Measurements from ENCODE around the gene CNN2. TPM values are rescaled to one million over a fixed set of nuclear protein-coding genes. Genes with fewer than 3 reads are reported as not detected.

CNN2 gene
- total RNA-seq, 4 donors from 2014 or later, result 60.7 to 88.2 (median 82.2) TPM

DNA sequence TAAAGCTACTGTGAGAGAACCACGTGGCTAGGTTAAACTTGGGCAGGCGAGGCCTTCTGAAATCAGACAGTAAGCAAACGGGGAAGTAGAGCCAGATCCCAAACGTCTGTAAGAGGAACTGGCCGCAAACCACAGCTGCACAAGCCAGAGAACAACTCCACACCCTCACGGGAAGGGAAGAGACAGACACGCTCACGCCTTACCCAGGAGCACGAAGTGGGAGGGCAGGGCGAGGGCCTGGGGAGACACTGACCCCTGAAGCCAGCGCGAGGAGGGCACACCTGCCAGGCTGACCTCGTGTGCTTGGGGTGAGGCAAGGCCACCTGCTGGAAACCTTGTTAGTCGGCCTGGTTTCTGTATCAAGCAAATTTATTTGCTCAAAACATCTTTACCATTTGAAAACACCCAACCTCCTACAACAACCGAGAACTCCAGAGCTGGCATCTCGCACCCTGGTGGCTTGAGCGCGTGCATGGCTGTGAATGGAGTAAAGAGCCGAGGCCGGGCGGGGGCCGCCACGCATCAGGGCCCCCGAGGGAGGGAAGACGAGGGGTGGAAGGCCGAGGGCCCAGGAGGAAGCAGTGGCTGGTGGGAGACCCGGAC is 61.5 kb downstream of the CNN2 start:
- no peaks in the 10 kb centered on the region for H3K4me1 ChIP-seq
- intact Hi-C loops (cut with DNase I), result no loop called here

DNA sequence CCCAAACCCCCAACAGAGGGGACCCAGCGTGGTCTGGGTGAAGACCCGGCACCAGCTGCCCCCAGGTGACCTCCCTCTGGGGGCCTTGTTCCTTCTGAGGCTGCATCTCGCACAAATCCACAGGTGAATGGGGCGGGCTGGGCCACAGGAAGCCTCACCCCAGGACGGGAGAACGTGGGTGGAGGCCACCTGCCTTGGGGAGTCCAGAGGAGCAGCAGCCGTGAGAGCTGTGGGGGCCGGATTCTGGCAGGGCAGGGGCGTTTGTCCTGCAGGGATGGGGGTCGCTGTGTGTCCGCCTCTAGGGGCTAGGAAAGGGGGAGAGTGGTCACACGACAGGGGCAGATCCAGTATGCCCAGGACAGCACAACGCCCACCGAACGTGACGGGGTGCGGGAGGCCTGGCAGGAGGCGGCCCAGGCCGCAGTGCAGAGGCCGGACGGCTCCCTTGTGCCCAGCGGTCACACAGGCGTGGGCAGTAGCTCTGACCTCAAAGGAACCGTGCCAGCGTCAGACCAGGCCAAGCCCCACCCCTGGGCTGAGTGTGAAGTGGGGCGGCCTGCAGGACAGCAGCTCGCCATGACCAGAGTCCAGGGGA is 62.1 kb downstream of the CNN2 start:
- WGBS, 2 donors, result 83 to 94% methylated on average over 20 to 24 of the region's 27 CpGs
- no peaks in the 10 kb centered on the region for H3K9me3 ChIP-seq
- no peak overlapping the region for H3K4me3 ChIP-seq (replicated peaks in 1 of 3)
- peaks cover 1 to 2% of the 10 kb centered on the region in 2 donors for H3K4me1 ChIP-seq
- DNase-seq, result no peak
- H3K27ac ChIP-seq, result no peak overlapping the region
- intact Hi-C loops (cut with DNase I), result no loop called here
- no peaks in the 10 kb centered on the region for H3K27me3 ChIP-seq
- no peak for TF ChIP-seq POLR2A (IDR thresholded peaks at IDR 0.05)
- TF ChIP-seq, protein P1, sequence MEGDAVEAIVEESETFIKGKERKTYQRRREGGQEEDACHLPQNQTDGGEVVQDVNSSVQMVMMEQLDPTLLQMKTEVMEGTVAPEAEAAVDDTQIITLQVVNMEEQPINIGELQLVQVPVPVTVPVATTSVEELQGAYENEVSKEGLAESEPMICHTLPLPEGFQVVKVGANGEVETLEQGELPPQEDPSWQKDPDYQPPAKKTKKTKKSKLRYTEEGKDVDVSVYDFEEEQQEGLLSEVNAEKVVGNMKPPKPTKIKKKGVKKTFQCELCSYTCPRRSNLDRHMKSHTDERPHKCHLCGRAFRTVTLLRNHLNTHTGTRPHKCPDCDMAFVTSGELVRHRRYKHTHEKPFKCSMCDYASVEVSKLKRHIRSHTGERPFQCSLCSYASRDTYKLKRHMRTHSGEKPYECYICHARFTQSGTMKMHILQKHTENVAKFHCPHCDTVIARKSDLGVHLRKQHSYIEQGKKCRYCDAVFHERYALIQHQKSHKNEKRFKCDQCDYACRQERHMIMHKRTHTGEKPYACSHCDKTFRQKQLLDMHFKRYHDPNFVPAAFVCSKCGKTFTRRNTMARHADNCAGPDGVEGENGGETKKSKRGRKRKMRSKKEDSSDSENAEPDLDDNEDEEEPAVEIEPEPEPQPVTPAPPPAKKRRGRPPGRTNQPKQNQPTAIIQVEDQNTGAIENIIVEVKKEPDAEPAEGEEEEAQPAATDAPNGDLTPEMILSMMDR (IDR thresholded peaks at IDR 0.05), result no peak
- H3K36me3 ChIP-seq, result peaks cover 33 to 35% of the 10 kb centered on the region in 2 donors

More for the DNA sequence above, 61.5 kb downstream of the CNN2 start:
- Histone ChIP-seq H3K36me3 (peaks cover 33 to 35% of the 10 kb centered on the region in 2 donors), H3K9me3 (no peaks in the 10 kb centered on the region), H3K4me3 (replicated peaks in 1 of 3) (no peak overlapping the region), H3K27me3 (no peaks in the 10 kb centered on the region), H3K27ac (no peak overlapping the region)
- TF ChIP-seq, protein P1 (IDR thresholded peaks at IDR 0.05), result no peak
- no peak for TF ChIP-seq POLR2A (IDR thresholded peaks at IDR 0.05)
- DNase-seq, result no peak
- WGBS, 2 donors, result 83 to 85% methylated on average over 23 to 26 of the region's 27 CpGs

Small RNAs within 50 kb of the gene (small RNA-seq; reads per million reads assigned to genes)
- gene RNU6-2, result not detected

Other genes starting within 250 kb of the CNN2 start
- gene PTBP1, start 229.2 kb upstream of the CNN2 start, total RNA-seq, result 100 to 1,000 TPM; 161 to 277 (median 199) TPM
- gene PLPPR3, start 204.7 kb upstream of the CNN2 start, total RNA-seq, result not detected
- not detected for gene AZU1, start 198.8 kb upstream of the CNN2 start, total RNA-seq
- not detected for gene PRTN3, start 185.6 kb upstream of the CNN2 start, total RNA-seq
- gene ELANE, start 174.3 kb upstream of the CNN2 start, total RNA-seq, result 1 to 10 TPM in 3 of 4 donors, not detected in 1; 1.9 to 2.1 (median 2.1) TPM
- 1,000 to 10,000 TPM in 1 of 4 donors, 100 to 1,000 TPM in 3; 339 to 1,037 (median 506) TPM for gene CFD, start 166.9 kb upstream of the CNN2 start, total RNA-seq
- gene MED16, start 133.4 kb upstream of the CNN2 start, total RNA-seq, result 10 to 100 TPM; 33.2 to 66.5 (median 54.3) TPM
- gene RNU6-9, start 133.1 kb upstream of the CNN2 start, total RNA-seq, result not detected
- 10 to 100 TPM; 29.2 to 45.8 (median 34.9) TPM for gene R3HDM4, start 113.4 kb upstream of the CNN2 start, total RNA-seq
- gene KISS1R, start 109.3 kb upstream of the CNN2 start, total RNA-seq, result not detected
- 1 to 10 TPM; 2.6 to 7.7 (median 3.9) TPM for gene ARID3A, start 100.6 kb upstream of the CNN2 start, total RNA-seq
- gene WDR18, start 42.3 kb upstream of the CNN2 start, total RNA-seq, result 10 to 100 TPM; 15.2 to 73.5 (median 46.8) TPM
- under 1 TPM in 1 of 4 donors, not detected in 3; 0.22 TPM for gene GRIN3B, start 26.2 kb upstream of the CNN2 start, total RNA-seq
- gene TMEM259, start 5.5 kb upstream of the CNN2 start, total RNA-seq, result 100 to 1,000 TPM; 162 to 238 (median 192) TPM
- gene RNU6-2, start 5.1 kb upstream of the CNN2 start, total RNA-seq, result not detected
- gene ABCA7, start 13.5 kb downstream of the CNN2 start, total RNA-seq, result 10 to 100 TPM; 15.5 to 58.7 (median 29.8) TPM
- gene ARHGAP45, start 40.6 kb downstream of the CNN2 start, total RNA-seq, result 10 to 100 TPM; 11.5 to 19.8 (median 14.4) TPM
- gene POLR2E, start 68.8 kb downstream of the CNN2 start, total RNA-seq, result 100 to 1,000 TPM in 3 of 4 donors, 10 to 100 TPM in 1; 87.6 to 264 (median 163) TPM
- gene GPX4, start 77.4 kb downstream of the CNN2 start, total RNA-seq, result 100 to 1,000 TPM; 350 to 485 (median 414) TPM
- 10 to 100 TPM; 22.8 to 69.0 (median 25.5) TPM for gene SBNO2, start 147.7 kb downstream of the CNN2 start, total RNA-seq
- gene STK11, start 179.2 kb downstream of the CNN2 start, total RNA-seq, result 10 to 100 TPM; 60.2 to 83.4 (median 71.1) TPM
- 1 to 10 TPM in 3 of 4 donors, under 1 TPM in 1; 0.73 to 3.2 (median 1.5) TPM for gene CBARP, start 211.4 kb downstream of the CNN2 start, total RNA-seq
- gene ATP5F1D, start 215.1 kb downstream of the CNN2 start, total RNA-seq, result 100 to 1,000 TPM in 1 of 4 donors, 10 to 100 TPM in 3; 39.2 to 182 (median 83.0) TPM
- 10 to 100 TPM; 16.2 to 89.2 (median 17.9) TPM for gene MIDN, start 222.0 kb downstream of the CNN2 start, total RNA-seq
- 1,000 to 10,000 TPM in 2 of 4 donors, 100 to 1,000 TPM in 2; 679 to 1,194 (median 893) TPM for gene CIRBP, start 242.7 kb downstream of the CNN2 start, total RNA-seq
- 100 to 1,000 TPM in 1 of 4 donors, 10 to 100 TPM in 3; 50.8 to 114 (median 64.6) TPM for gene FAM174C, start 248.9 kb downstream of the CNN2 start, total RNA-seq

All from thyroid gland (tissue), 4 donors.